Osteoblast (primary cell): ENCODE measurements around the gene PROK1. TPM values are rescaled to one million over a fixed set of nuclear protein-coding genes. Genes with fewer than 3 reads are reported as not detected.

Experiments
- DNase-seq: peaks from one replicate; pipeline ENCODE4 v3.0.0; 2011; ENCODE audit warnings: low spot score, mixed read lengths; ENCODE audit not compliant: insufficient read length; ENCODE audit errors: missing footprints
- H2AFZ ChIP-seq: 2 replicates; pipeline ENCODE4 v1.6.0; 2011; ENCODE audit warnings: mild to moderate bottlenecking, low read length
- H3K27ac ChIP-seq: 2 replicates; pipeline ENCODE4 v1.5.1; 2011; ENCODE audit warnings: mild to moderate bottlenecking, low read depth, low read length, moderate library complexity
- H3K27me3 ChIP-seq: 2 replicates; pipeline ENCODE4 v1.6.0; 2012; ENCODE audit warnings: mild to moderate bottlenecking, control low read depth, inconsistent platforms, low read length, moderate library complexity; ENCODE audit not compliant: insufficient read depth
- H3K36me3 ChIP-seq: 2 replicates; pipeline ENCODE4 v1.5.1; 2011; ENCODE audit warnings: mild to moderate bottlenecking, low read length, control low read depth, moderate library complexity; ENCODE audit not compliant: insufficient read depth
- H3K4me1 ChIP-seq: 2 replicates; pipeline ENCODE4 v1.5.1; 2011; ENCODE audit warnings: mild to moderate bottlenecking, low read length, control low read depth, moderate library complexity; ENCODE audit not compliant: insufficient read depth
- H3K4me2 ChIP-seq: 2 replicates; pipeline ENCODE4 v1.6.0; 2011; ENCODE audit warnings: mild to moderate bottlenecking, low read length; ENCODE audit not compliant: insufficient read depth
- H3K4me3 ChIP-seq: fragments of 200-600 bp; sonication (generic); 3 replicates; pipeline ENCODE4 v1.5.1; 2012; ENCODE audit warnings: mild to moderate bottlenecking, low read length, inconsistent platforms; ENCODE audit not compliant: insufficient read depth
- H3K79me2 ChIP-seq: 2 replicates; pipeline ENCODE4 v1.6.0; 2012; ENCODE audit warnings: mild to moderate bottlenecking, low read length, control low read depth, inconsistent platforms; ENCODE audit not compliant: insufficient read depth
- H3K9me3 ChIP-seq: 2 replicates; pipeline ENCODE4 v1.5.1; 2011; ENCODE audit warnings: low read depth, low read length, control low read depth
- H4K20me1 ChIP-seq: 2 replicates; pipeline ENCODE4 v1.6.0; 2012; ENCODE audit warnings: mild to moderate bottlenecking, low read length, control low read depth; ENCODE audit not compliant: insufficient read depth
- total RNA-seq: library from RNA; depleted of rRNA; stranded (reverse); fragments of >200 nt; gene quantifications from 2 replicates; pipeline ENCODE4 v1.2.3, GENCODE V29; 2012
- TF ChIP-seq, protein P1 (sequence below): IDR thresholded peaks from 2 replicates; pipeline ENCODE4 v1.5.1; 2011; ENCODE audit warnings: mild to moderate bottlenecking, low read depth, low read length, moderate library complexity; ENCODE audit errors: extremely low read depth

Gene PROK1
- total RNA-seq, 1 donor: not detected

DNA sequence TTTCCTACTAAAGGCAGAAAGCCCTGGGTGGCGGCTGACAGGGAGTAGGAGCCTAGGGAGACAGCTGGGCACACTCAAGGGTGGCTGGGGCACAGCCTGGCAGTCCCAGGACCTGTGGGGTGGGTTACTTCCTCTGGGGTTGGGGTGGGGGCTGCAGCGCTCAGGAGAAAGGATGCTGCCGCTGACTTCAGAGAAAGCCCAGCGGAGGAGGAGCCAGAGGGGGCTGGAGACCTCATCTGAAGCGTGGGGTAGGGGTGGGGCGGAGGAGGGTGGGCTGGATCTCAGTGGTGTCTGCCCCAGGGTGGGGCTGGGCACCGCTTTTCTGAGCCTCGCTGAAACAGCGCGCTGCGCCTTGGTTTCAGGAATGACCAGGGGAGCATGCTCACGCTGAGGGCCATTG is 37.2 kb downstream of the PROK1 start:
- no peak overlapping the region for H3K4me3 ChIP-seq
- no peak overlapping the region for H3K27ac ChIP-seq
- TF ChIP-seq, protein P1, sequence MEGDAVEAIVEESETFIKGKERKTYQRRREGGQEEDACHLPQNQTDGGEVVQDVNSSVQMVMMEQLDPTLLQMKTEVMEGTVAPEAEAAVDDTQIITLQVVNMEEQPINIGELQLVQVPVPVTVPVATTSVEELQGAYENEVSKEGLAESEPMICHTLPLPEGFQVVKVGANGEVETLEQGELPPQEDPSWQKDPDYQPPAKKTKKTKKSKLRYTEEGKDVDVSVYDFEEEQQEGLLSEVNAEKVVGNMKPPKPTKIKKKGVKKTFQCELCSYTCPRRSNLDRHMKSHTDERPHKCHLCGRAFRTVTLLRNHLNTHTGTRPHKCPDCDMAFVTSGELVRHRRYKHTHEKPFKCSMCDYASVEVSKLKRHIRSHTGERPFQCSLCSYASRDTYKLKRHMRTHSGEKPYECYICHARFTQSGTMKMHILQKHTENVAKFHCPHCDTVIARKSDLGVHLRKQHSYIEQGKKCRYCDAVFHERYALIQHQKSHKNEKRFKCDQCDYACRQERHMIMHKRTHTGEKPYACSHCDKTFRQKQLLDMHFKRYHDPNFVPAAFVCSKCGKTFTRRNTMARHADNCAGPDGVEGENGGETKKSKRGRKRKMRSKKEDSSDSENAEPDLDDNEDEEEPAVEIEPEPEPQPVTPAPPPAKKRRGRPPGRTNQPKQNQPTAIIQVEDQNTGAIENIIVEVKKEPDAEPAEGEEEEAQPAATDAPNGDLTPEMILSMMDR: no peak
- no peaks in the 10 kb centered on the region for H3K9me3 ChIP-seq
- no peaks in the 10 kb centered on the region for H4K20me1 ChIP-seq
- H2AFZ ChIP-seq: no peak overlapping the region
- no peaks in the 10 kb centered on the region for H3K36me3 ChIP-seq
- H3K27me3 ChIP-seq: peaks cover 22% of the 10 kb centered on the region
- H3K79me2 ChIP-seq: no peaks in the 10 kb centered on the region
- H3K4me1 ChIP-seq: no peaks in the 10 kb centered on the region
- no peak overlapping the region for H3K4me2 ChIP-seq
- no peak for DNase-seq

DNA sequence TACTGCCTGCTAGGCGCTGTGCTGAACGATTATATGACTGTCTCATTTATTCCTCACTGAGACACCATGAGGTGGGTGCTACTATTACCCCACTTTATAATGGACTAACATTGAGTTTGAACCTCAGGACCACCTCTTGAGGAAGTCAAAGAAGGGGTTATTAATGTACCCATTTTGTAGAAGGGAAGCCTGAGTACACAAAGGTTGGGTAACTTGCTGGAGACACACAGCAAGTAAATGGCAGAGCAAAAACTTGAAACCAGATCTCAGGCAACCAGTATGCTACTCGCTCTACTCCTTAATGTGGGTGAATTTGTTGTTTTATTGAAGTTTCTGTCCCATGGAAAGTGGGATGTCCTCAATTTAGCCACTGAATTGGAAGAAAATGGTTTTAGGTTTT is 37.9 kb downstream of the PROK1 start:
- Histone ChIP-seq H3K4me1 (no peaks in the 10 kb centered on the region), H3K4me3 (no peak overlapping the region), H3K27me3 (peaks cover 17% of the 10 kb centered on the region), H4K20me1 (no peaks in the 10 kb centered on the region), H3K27ac (no peak overlapping the region), H2AFZ (no peak overlapping the region), H3K36me3 (no peaks in the 10 kb centered on the region), H3K4me2 (no peak overlapping the region), H3K79me2 (no peaks in the 10 kb centered on the region), H3K9me3 (no peaks in the 10 kb centered on the region)
- TF ChIP-seq, protein P1: no peak
- DNase-seq: peak; percentile 19

DNA sequence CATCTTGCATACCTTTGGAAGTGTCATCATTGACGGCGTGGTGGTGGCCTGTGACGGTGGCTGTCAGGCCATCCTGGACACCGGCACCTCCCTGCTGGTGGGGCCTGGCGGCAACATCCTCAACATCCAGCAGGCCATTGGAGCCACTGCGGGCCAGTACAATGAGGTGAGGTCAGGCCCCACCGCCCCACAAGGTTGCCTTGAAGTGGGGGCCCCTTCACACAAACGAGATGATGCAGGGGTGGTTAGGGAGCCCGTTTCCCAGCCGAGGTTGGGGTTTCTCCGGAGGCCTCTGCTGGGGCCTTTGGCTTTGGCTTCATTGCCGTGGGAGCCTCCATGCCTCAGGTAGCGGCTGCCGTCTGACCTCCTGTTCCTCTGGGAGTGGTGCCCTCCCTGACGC is 38.5 kb downstream of the PROK1 start:
- H3K4me3 ChIP-seq: no peak overlapping the region
- TF ChIP-seq, protein P1: no peak
- peaks cover 12% of the 10 kb centered on the region for H3K27me3 ChIP-seq
- H3K4me1 ChIP-seq: no peaks in the 10 kb centered on the region
- no peak overlapping the region for H3K27ac ChIP-seq
- no peak overlapping the region for H3K4me2 ChIP-seq
- H4K20me1 ChIP-seq: no peaks in the 10 kb centered on the region
- DNase-seq: peak; percentile 47
- H2AFZ ChIP-seq: no peak overlapping the region
- H3K36me3 ChIP-seq: no peaks in the 10 kb centered on the region
- H3K9me3 ChIP-seq: no peaks in the 10 kb centered on the region
- H3K79me2 ChIP-seq: no peaks in the 10 kb centered on the region

DNA sequence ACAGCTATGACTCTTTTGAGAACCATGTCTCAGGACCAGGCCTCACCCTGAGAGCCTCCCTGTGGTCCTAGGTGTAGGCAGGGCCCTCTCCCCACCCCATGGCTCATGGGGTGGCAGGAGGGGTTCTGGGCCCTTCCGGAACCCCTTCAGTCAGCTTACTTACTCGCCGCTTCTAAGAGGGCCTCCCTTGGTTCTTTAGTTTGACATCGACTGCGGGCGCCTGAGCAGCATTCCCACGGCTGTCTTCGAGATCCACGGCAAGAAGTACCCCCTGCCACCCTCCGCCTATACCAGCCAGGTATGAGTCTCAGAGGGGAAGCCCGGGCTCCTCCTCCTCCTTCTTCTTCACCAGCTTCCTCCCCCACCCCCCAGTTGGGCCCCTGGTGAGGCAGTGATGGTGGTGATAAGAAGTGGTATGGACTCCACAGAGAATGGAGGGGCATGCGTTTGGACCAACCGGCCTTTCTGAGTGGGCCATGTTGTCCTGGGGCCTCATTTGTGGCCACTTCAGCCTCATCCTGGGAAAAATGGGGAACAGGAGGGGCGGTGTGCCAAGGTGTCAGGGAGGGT is 39.1 kb downstream of the PROK1 start:
- H4K20me1 ChIP-seq: no peaks in the 10 kb centered on the region
- H3K27me3 ChIP-seq: peaks cover 6% of the 10 kb centered on the region
- H3K4me1 ChIP-seq: no peaks in the 10 kb centered on the region
- no peak overlapping the region for H3K4me2 ChIP-seq
- no peak overlapping the region for H3K4me3 ChIP-seq
- TF ChIP-seq, protein P1: no peak
- H3K36me3 ChIP-seq: no peaks in the 10 kb centered on the region
- peak; percentile 72 for DNase-seq
- H3K27ac ChIP-seq: no peak overlapping the region
- H3K79me2 ChIP-seq: no peaks in the 10 kb centered on the region
- H2AFZ ChIP-seq: no peak overlapping the region
- H3K9me3 ChIP-seq: no peaks in the 10 kb centered on the region
